ENCODE measurements around the gene YWHAG.

DNA sequence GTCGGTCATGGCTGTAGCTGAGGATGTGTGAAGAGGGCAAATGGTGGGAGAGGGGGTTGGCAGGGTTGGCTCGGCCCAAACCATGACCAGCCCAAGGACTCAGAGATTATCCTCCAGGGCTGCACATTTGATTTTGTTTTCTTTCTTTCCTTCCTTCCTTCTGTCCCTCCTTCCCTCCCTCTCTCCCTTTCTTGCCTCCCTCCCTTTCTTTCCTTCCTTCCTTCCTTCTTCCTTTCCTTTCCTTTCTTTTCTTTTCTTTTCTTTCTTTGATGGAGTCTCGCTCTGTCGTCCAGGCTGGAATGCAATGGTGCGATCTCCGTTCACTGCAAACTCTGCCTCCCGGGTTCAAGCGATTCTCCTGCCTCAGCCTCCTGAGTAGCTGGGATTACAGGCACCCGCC, 46.9 kb upstream of the YWHAG start:
- TF ChIP-seq POLR2AphosphoS5 (IDR thresholded peaks at IDR 0.05) (no peak), POLR2A (IDR thresholded peaks at IDR 0.05) (no peak), EP300 (IDR thresholded peaks at IDR 0.05) (no peak)
- TF ChIP-seq, protein P1, sequence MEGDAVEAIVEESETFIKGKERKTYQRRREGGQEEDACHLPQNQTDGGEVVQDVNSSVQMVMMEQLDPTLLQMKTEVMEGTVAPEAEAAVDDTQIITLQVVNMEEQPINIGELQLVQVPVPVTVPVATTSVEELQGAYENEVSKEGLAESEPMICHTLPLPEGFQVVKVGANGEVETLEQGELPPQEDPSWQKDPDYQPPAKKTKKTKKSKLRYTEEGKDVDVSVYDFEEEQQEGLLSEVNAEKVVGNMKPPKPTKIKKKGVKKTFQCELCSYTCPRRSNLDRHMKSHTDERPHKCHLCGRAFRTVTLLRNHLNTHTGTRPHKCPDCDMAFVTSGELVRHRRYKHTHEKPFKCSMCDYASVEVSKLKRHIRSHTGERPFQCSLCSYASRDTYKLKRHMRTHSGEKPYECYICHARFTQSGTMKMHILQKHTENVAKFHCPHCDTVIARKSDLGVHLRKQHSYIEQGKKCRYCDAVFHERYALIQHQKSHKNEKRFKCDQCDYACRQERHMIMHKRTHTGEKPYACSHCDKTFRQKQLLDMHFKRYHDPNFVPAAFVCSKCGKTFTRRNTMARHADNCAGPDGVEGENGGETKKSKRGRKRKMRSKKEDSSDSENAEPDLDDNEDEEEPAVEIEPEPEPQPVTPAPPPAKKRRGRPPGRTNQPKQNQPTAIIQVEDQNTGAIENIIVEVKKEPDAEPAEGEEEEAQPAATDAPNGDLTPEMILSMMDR (IDR thresholded peaks at IDR 0.05): no peak
